ENCODE data around the gene XRCC2.
"Not testable (repeated sequence)": the region's sequence is repeated elsewhere in the genome, so short reads cannot be mapped to it uniquely, and the experiment has no call there.

Gene XRCC2

GRCh38 chr7:152663931-152664330, 12.0 kb downstream of the XRCC2 start:
- DNase-seq: no peak

- DNase-seq: no peak
Measured at GRCh38 chr7:152663148-152663740, 12.7 kb downstream of the XRCC2 start.

GRCh38 chr7:152661479-152661878, 14.5 kb downstream of the XRCC2 start:
- no peak for DNase-seq

GRCh38 chr7:152660021-152660420, 15.9 kb downstream of the XRCC2 start:
- DNase-seq: no peak

- DNase-seq: no peak
Measured at GRCh38 chr7:152654971-152655370, 21.0 kb downstream of the XRCC2 start.

- DNase-seq: no peak
Measured at GRCh38 chr7:152649220-152649619, 26.7 kb downstream of the XRCC2 start.

- DNase-seq: no peak
Measured at GRCh38 chr7:152647009-152647408, 28.9 kb downstream of the XRCC2 start.

- not testable (repeated sequence) for DNase-seq
Measured at GRCh38 chr7:152646579-152646978, 29.4 kb downstream of the XRCC2 start.

GRCh38 chr7:152643979-152644559, 31.9 kb downstream of the XRCC2 start:
- no peak for DNase-seq

GRCh38 chr7:152641384-152641783, 34.6 kb downstream of the XRCC2 start:
- no peak for DNase-seq

- DNase-seq: no peak
Measured at GRCh38 chr7:152640829-152641228, 35.1 kb downstream of the XRCC2 start.

GRCh38 chr7:152637920-152638580, 37.9 kb downstream of the XRCC2 start:
- DNase-seq: no peak

- DNase-seq: no peak
Measured at GRCh38 chr7:152637161-152637560, 38.8 kb downstream of the XRCC2 start.

- DNase-seq: no peak
Measured at GRCh38 chr7:152636441-152636840, 39.5 kb downstream of the XRCC2 start.

GRCh38 chr7:152633504-152633903, 42.4 kb downstream of the XRCC2 start:
- DNase-seq: no peak

GRCh38 chr7:152633072-152633471, 42.9 kb downstream of the XRCC2 start:
- DNase-seq: no peak

GRCh38 chr7:152628772-152629171, 47.2 kb downstream of the XRCC2 start:
- DNase-seq: not testable (repeated sequence)

- no peak for DNase-seq
Measured at GRCh38 chr7:152624228-152624627, 51.7 kb downstream of the XRCC2 start.

- DNase-seq: no peak
Measured at GRCh38 chr7:152621426-152621825, 54.5 kb downstream of the XRCC2 start.

- DNase-seq: no peak
Measured at GRCh38 chr7:152619027-152619739, 56.8 kb downstream of the XRCC2 start.

GRCh38 chr7:152618427-152618826, 57.5 kb downstream of the XRCC2 start:
- DNase-seq: no peak

- no peak for DNase-seq
Measured at GRCh38 chr7:152617056-152617455, 58.9 kb downstream of the XRCC2 start.

GRCh38 chr7:152615031-152615741, 60.8 kb downstream of the XRCC2 start:
- no peak for DNase-seq
